ENCODE measurements around the gene CSNK1D.
A peak's percentile ranks its signal among the peaks of the same experiment; 100 is the strongest.
"Not testable (repeated sequence)": the region's sequence is repeated elsewhere in the genome, so short reads cannot be mapped to it uniquely, and the experiment has no call there.

The CSNK1D gene

DNA sequence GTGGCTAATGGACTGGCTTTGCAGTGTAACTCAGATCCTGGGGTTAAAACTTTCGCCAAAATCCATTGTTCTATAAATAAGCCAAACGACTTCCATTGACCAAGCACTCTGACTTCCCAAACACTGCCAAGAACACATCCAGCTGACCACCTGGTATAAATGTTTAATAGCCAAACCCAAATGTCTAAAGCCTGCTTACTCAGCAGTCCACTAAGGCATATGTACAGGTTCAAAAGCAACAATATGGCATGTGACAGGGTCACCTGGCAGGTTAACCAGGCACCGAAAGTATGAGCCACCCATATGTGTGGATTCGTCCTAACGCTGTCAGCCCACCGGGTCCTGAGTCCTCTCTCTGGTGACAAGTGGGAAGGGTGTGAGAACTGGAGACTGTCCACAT is 2.1 kb downstream of the CSNK1D start:
- no peak for DNase-seq

DNA sequence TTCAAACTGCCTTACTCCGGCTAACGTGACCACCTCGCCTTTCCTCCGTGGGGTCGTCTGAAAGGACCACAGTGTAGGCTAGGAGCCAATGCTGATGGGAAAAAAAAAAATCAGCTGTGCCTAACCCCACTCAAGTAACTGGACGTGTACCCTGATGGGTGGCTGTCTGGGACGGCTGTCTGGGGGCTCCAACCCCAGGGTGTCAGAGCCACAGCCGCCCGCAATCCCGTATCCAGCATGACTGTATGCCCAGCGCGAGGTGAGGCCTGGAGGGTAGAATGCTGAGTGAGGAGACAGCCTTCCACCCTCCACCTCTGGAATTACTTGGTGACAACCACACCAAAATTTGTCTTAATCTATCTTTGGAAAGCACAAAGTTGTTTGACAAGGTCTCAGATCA is 2.8 kb downstream of the CSNK1D start:
- no peak for DNase-seq

DNA sequence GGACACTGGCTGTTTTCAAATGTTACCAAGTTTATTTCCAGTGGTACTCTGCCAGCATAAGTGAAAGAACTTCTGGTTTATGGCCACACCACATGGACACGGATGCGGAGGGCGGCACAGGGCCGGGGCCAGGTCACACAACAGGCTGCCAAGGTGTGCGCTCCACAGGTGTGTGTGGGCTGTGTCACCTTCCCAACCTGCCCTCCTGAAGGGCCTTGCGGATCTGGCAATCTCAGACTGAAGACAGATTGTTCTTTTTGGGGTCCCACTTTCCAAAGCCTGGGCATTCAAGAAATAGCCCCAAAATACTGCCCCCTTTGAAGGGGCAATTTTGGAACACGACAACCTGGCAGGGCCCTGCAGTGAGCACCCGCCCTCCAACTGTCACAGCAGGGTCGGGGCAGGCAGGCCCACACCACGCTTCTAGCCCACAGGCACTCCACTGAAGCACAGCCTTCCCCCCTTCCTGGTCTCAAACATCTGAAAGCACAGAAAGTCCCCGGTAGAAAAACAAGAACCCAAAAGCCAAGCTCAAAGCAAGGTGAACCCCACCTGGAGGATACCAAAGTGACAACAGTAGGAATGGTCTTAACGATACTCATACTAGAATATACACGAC is 3.5 kb downstream of the CSNK1D start:
- no peak for DNase-seq

DNA sequence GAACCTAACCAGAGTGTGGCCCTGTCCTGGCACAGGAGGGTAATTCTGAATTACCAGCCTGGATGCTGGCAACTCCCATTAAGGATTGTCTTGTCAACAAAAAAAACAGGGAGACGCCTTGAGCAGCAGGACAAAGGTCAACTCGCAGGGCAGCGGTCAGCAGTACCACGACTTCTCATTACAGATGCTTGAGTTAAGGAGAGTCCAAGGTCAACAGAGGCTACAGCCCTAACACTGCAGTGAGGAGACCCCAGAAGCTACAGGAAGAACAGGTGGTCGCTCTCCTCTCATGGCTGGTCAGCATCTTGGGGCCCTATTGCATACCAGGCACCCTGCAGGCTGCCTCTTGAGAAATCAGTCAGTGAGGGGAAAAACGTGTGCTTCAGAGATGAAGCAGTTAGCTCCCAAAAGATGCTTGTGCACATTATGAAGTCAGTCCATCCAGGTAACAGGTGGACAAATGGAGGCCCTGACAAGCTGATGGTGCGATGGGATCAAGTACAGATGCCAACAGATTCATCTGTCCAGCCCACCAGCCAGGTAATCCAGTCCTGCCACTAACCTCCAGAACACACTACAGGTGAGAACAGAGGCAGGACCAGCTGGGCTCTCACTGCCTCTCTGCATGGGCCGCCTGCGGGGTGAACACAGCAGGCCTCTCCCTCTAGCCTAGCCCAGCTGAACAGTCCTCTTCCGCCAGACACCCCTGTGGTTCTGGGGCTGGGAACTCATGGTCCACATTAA is 4.2 kb downstream of the CSNK1D start:
- no peak for DNase-seq

DNA sequence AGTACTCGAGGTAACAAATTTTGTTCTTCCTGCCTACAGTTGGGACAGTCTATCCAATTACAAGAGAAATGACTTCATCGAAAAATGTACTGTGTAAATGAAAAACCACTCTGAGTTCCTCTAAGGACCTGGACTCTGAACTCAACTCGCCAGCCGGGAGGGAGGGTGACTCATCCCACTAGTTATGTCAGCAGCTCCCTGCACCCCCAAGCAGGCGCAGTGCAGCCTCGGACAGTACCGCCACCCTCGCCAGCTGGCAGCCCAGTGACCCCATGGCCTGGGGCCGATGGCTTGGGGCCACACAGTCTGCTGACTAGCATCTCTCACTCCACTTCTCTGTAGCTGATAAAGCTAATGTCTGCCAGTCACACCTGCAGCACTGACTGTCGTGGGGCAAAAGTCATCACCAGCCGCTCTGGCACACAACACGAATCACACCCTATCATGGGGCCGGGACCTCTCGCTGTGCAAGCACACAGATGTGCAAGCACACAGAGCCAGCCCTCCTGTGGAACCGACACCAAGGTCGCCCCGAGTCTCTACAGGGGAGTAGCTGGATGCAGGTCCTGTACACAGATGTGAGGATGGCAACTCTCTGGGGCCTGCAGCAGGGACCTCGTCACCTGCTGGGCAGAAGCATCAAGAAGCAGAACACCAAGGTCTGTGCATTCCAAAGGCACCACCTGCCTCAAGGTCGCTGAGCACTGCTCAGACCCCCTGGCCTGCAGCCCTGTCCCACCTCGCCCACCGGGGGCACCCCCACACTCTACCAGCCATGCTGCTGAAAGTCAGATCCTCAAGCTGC is 5.7 kb downstream of the CSNK1D start:
- peak; percentile 91 to 93 for DNase-seq

DNA sequence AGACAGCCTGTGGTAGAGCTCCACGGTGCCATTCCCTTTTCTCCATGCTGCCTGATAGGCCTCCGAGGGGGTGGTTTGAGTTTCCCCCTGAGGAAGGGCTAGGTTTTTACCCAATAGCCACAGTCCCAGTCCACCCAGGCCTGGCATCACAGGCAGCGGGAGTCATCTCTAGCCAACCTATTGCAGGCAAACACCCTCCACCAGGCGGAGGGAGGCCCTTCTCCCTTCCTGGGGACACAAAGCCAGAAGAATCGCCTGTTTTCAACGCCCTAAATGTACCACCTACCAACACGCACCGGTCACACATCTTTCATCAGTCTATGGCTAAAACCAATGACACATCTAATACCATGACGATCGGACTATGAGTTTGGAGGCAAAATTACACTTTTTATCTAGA is 7.4 kb downstream of the CSNK1D start:
- no peak for DNase-seq

DNA sequence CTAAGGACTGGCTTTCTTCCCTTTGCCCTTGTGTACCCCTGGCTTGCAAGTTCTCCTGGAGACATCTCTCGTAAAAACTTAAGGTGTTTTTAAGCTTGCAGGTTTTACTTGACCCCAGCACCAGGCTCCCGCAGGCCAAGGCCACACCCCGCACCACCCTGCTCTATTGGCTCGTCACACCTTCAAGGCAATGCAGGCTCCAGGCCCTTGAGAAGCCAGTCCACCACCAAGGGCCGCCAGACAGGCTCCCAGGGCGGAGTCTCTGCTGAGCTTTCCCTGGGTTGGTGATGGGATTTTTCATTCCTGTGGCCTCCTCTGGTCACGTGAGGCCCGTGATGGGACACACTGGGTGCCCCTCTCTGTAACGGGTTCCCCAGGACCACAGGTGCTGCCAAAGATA is 9.9 kb downstream of the CSNK1D start:
- no peak for DNase-seq

DNA sequence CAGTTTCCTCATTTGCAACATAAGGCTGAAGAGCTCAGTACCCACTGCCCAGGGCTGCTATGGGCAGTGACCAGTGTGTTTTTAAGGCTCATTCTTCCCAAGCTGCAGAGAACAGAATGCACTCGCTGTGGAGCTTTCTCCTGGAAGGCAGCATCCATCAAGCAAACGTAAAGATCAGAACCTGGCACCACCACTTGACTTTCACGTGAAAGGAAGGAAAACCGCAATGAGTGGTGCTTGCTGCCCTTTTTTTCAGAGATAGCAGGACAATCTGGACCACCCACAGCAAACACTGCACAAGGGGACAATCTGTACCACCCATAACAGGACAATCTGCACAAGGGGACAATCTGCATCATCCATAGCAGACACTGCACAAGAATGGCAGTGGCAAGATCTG is 11.2 kb downstream of the CSNK1D start:
- DNase-seq = no peak

DNA sequence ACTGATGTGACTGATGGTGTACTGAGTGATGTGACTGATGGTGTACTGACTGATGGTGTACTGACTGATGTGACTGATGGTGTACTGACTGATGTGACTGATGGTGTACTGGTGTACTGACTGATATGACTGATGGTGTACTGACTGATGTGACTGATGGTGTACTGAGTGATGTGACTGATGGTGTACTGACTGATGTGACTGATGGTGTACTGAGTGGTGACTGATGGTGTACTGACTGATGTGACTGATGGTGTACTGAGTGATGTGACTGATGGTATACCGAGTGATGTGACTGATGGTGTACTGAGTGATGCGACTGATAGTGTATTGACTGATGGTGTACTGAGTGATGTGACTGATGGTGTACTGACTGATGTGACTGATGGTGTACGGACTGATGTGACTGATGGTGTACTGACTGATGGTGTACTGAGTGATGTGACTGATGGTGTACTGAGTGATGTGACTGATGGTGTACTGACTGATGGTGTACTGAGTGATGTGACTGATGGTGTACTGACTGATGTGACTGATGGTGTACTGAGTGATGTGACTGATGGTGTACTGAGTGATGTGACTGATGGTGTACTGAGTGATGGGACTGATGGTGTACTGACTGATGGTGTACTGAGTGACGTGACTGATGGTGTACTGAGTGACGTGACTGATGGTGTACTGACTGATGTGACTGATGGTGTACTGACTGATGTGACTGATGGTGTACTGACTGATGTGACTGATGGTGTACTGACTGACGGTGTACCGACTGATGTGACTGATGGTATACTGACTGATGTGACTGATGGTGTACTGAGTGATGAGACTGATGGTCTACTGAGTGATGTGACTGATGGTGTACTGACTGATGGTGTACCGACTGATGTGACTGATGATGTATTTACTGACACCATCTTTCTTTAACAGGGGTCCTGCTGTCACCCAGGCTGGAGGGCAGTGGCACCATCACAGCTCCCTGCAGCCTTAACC is 13.2 kb downstream of the CSNK1D start:
- DNase-seq = not testable (repeated sequence)

DNA sequence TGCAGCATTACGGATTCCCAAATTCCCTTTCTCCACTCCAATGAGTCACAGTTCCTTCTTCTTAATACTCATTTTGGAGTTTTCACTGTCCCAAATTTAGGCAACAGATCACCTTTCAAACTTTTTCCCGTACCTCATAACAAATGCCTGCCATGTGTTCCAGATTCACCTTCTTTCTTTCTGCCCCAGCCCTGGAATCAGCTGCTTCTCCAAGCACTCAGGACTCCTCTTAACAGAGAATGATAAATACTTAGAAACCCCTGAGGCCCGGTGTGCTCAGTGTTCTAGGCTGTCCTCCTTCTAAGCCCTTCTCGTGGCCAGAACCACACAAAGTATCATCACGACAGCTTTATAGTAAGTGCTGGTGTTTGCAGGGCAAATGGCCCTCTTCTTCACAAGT is 14.9 kb downstream of the CSNK1D start:
- DNase-seq = no peak

DNA sequence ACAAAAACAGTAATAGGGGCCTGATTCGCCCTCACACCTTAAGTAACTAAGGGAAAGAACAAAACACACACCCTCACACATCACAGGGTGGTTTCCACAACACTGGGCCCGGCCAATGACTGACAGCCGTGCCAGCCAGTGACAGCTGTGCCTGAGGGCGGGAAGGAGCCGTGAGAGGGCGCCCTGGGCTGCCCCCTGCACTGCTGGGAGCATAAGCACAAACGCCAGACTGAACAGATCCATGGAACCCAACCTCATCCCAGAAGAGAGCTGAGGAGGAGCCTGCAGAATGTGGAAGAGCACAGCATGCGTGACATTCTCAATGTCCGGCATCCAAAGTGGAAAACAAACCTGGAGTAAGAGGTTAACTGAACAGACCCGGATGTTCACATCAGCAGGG is 16.0 kb downstream of the CSNK1D start:
- DNase-seq = no peak

DNA sequence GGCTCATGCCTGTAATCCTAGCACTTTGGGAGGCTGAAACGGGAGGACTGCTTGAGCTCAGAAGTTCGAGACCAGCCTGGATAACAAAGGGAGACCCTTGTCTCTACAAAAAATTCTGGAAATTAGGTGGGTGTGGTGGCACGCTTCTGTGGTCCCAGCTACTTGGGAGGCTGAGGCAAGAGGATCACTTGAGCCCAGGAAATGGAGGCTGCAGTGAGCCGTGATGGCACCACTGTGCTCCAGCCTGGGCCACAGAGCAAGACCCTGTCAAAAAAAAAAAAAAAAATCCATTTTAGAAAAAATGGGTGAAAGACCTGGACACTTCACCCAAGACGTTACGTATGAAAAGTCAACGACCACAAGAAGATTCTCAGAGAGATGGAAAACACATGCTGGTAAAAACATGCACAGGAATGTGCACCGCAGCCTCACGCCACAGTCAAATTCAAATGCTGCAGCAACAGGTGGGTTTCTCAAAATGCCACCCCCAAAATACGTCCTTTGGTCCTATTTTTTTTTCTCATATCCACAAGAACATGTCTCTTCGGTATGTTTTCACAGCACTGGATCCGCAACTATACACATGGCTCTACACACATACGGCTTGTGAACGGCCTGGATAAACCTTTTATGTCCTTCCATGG is 17.1 kb downstream of the CSNK1D start:
- no peak for DNase-seq

DNA sequence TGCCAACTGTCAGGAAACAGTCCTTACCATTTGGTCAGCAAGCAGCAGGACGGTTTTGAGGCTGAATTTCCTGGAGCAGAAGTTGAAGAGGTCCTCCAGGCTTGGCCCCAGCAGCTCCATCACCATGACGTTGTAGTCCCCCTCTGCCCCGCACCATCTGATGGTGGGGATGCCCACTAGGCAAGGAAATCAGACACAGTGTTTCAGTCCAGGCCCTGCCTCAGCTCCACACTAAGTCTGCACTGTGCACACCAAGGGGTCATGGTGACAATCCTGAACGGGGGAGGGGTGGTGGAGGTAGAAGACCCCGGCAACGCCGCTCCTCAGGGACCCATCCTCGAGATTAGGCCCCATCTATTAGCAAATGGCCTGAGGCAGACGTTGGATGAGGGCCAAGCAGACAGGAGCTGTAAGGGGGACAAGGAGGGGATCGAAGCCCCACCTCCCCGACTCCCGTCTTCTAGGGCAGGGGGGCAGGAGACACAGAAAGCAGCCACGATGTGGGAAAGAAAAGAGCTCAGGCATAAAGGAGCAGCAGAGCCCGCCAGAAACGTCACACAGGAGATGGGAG is 18.0 kb downstream of the CSNK1D start:
- DNase-seq = no peak

DNA sequence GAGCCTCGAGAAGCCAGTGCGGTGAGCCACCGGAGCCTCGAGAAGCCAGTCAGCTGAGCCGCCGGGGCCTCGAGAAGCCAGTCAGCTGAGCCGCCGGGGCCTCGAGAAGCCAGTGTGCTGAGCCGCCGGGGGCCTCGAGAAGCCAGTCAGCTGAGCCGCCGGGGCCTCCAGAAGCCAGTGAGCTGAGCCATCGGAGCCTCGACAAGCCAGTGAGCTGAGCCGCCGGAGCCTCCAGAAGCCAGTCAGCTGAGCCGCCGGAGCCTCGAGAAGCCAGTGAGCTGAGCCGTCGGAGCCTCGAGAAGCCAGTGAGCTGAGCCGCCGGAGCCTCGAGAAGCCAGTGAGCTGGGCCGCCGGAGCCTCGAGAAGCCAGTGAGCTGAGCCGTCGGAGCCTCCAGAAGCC is 18.8 kb downstream of the CSNK1D start:
- DNase-seq = not testable (repeated sequence)

DNA sequence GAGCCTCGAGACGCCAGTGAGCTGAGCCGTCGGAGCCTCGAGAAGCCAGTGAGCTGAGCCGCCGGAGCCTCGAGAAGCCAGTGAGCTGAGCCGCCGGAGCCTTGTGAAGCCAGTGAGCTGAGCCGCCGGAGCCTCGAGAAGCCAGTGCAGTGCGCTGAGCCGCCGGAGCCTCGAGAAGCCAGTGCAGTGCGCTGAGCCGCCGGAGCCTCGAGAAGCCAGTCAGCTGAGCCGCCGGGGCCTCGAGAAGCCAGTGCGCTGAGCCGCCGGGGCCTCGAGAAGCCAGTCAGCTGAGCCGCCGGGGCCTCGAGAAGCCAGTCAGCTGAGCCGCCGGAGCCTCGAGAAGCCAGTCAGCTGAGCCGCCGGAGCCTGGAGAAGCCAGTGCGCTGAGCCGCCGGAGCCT is 19.4 kb downstream of the CSNK1D start:
- DNase-seq = not testable (repeated sequence)

DNA sequence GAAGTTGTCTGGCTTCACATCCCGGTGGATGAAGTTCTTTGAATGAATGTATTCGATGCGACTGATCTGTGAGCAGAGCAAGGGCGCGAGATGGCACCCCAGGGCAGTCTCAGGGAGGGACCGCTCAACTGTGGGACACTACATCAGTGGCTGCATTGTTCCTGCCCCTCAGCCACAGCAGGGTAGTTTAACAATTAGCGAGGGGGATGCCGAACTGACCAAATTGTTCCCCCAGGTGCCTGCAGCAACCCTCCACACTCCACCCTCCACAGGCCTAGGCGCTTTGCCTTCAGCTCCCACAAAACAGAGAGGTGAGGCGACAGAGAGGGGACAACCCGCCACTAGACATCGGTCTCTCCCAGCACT is 20.3 kb downstream of the CSNK1D start:
- no peak for DNase-seq

DNA sequence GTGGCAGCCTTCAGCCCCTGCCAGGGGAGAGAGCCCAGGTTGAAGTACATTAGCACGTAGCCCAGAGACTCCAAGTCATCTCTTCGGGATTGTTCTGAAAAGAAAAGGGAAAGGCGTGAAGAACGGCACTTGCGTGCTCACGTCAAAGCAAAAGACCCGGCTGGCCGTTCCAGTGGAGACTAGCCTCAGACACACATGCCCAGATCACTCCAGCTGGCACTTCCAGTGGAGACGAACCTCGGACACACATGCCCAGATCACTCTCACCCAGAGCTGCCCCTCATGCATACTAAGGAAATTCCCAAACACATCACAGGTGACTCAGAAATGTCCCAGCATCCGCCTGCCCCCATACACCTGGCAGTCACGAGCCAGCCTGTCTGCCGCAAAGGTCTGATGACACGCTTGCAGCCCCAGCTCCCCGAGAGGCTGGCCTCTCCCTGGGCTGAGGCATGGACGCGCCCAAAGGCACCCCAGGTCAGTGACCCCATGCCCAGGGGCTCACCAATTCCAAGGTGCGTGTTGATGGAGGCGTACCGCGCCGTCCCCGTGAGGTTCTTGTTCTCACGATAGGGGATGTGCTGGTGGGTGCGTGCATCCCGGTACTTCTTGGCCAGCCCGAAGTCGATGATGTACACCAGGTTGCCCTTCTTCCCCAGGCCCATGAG is 20.9 kb downstream of the CSNK1D start:
- no peak for DNase-seq

DNA sequence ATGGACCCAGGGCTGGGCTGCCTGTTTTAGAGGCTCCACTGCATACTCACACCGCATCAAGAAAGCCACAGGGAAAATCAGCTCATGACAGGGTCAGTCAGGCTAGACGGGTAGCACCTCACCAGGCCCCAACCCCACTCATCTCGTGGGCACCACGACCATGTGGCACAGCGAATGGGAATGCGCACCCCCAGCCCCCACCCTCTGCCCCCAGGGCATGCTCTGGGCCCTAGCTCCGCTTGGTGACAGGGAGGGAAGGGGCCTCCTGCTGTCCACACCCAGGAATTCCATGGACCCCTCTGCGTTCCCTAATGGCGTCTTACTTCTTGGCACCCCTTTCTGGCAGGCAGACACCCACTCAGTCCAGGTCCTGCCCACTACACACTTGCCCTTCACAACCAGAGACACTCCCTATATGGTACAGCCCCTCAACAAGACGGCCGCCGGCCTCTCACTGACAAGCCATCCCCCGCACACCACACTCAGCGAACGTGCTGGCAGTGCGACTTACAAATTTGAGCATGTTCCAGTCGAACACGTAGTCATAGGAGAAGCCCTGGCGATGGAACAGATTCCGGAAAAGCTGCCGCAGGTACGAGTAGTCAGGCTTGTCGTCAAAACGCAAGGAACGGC is 22.5 kb downstream of the CSNK1D start:
- DNase-seq = no peak

DNA sequence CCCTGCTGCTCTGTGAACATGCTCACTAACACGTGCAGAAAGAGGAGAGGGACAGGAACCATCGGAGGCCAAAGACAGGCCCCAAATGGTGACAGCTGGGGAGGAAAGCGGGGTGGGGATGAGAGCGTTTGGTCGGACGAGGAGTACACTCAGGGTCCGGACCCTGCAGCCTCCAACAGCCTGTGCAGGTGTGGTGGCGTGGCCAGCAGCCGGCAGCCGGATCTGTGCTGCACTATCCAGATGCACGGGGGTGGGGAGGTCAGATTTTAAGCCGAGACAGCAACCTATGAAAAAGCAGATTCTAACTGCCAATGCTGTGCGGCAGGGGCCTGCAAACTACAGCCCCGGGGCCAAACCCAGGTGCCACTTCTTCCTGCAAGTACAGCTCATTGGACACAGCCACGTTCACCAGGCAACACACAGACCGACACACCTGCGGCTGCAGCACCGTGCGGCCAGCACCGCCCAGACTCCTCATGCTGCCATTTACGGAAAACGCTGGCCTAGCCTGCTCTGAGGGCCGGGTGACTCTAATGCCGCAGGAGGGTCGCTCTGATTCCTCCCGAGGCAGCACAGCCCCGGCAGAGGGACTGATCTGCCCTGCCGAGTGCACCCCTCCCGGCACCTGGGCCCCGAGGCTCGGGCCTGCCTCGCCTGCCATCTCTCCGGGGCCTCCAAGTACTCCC is 23.5 kb downstream of the CSNK1D start:
- no peak for DNase-seq
